Fibroblast of pulmonary artery (primary cell): ENCODE measurements around the gene FOXP1.

Experiments
- DNase-seq: peaks from one replicate; pipeline ENCODE4 v3.0.0-alpha.2; 2010; ENCODE audit warnings: low read depth
- H3K4me3 ChIP-seq: replicated peaks from 2 replicates; pipeline ENCODE4 v1.5.1; 2011; ENCODE audit warnings: low read depth, mild to moderate bottlenecking, control low read depth, low read length, moderate library complexity
- CTCF ChIP-seq: IDR thresholded peaks from 2 replicates; pipeline ENCODE4 v1.5.1; 2011; ENCODE audit warnings: mild to moderate bottlenecking, control low read depth, low read length, inconsistent platforms; ENCODE audit errors: missing control alignments

The FOXP1 gene

GRCh38 chr3:71348001-71348632 is 235.4 kb downstream of the FOXP1 start:
- TF ChIP-seq CTCF = no peak
- no peak overlapping the region for H3K4me3 ChIP-seq
- DNase-seq = no peak

- TF ChIP-seq CTCF = no peak
- H3K4me3 ChIP-seq = no peak overlapping the region
- DNase-seq = no peak
These were observed 237.5 kb downstream of the FOXP1 start for GRCh38 chr3:71346061-71346460.

- DNase-seq = peak; percentile 52
- no peak for TF ChIP-seq CTCF
These were observed 238.0 kb downstream of the FOXP1 start for GRCh38 chr3:71345429-71346040.

GRCh38 chr3:71341721-71342120 is 241.8 kb downstream of the FOXP1 start:
- peak; percentile 83 for DNase-seq
- no peak overlapping the region for H3K4me3 ChIP-seq

More at GRCh38 chr3:71345429-71346040, 238.0 kb downstream of the FOXP1 start:
- H3K4me3 ChIP-seq = no peak overlapping the region

GRCh38 chr3:71339049-71339448 is 244.5 kb downstream of the FOXP1 start:
- no peak for TF ChIP-seq CTCF
- DNase-seq = no peak
- no peak overlapping the region for H3K4me3 ChIP-seq

More at GRCh38 chr3:71341721-71342120, 241.8 kb downstream of the FOXP1 start:
- TF ChIP-seq CTCF = no peak

- H3K4me3 ChIP-seq = no peak overlapping the region
- no peak for TF ChIP-seq CTCF
- no peak for DNase-seq
These were observed 250.7 kb downstream of the FOXP1 start for GRCh38 chr3:71332813-71333212.

- no peak for DNase-seq
- no peak overlapping the region for H3K4me3 ChIP-seq
- TF ChIP-seq CTCF = no peak
These were observed 252.6 kb downstream of the FOXP1 start for GRCh38 chr3:71330909-71331308.
